ENCODE measurements around the gene KCNT2. TPM values are rescaled to one million over a fixed set of nuclear protein-coding genes. Genes with fewer than 3 reads are reported as not detected.

KCNT2 gene
- total and polyA plus RNA-seq, 4 donors, result 1.7 to 11.2 (median 6.8) TPM

DNA sequence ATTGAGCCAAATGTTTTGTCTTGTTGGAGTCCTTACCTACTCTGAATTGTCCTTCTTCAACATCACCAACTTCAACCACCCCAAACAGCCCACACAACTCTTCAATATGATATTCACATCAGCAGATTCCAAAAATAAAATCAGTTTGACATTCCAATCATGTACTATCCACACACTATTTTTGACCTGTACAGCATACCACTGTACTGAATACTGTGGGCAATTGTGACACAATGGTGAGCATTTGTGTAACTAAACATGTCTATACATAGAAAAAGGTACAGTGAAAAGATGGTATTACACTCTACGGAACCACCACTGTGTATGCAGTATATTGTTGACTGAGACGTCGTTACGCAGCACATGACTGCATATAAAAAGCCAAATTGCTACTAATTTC, 223.1 kb downstream of the KCNT2 start (continued):
- TF ChIP-seq CTCF (IDR thresholded peaks at IDR 0.05; ENCODE audit: low read depth, low read length, missing input control) (no peak), SP1 (IDR thresholded peaks at IDR 0.05) (no peak)
- TF ChIP-seq, protein P1, sequence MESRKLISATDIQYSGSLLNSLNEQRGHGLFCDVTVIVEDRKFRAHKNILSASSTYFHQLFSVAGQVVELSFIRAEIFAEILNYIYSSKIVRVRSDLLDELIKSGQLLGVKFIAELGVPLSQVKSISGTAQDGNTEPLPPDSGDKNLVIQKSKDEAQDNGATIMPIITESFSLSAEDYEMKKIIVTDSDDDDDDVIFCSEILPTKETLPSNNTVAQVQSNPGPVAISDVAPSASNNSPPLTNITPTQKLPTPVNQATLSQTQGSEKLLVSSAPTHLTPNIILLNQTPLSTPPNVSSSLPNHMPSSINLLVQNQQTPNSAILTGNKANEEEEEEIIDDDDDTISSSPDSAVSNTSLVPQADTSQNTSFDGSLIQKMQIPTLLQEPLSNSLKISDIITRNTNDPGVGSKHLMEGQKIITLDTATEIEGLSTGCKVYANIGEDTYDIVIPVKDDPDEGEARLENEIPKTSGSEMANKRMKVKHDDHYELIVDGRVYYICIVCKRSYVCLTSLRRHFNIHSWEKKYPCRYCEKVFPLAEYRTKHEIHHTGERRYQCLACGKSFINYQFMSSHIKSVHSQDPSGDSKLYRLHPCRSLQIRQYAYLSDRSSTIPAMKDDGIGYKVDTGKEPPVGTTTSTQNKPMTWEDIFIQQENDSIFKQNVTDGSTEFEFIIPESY (IDR thresholded peaks at IDR 0.05), result no peak

GRCh38 chr1:196382383-196382782, 225.9 kb downstream of the KCNT2 start:
- H3K4me3 ChIP-seq (ENCODE audit: low read depth in 1 of 3, low read length in 3 of 3), result no peak overlapping the region

More at GRCh38 chr1:196382383-196382782, 225.9 kb downstream of the KCNT2 start:
- Histone ChIP-seq H3K9ac (ENCODE audit: low read depth in 1 of 2, low read length in 2 of 2) (no peak overlapping the region), H3K27me3 (ENCODE audit: control insufficient read depth in 4 of 4, insufficient read depth in 4 of 4, low read length in 3 of 4) (no peaks in the 10 kb centered on the region), H3K36me3 (ENCODE audit: control insufficient read depth in 4 of 4, insufficient read depth in 3 of 4, low read depth in 1 of 4, low read length in 3 of 4) (no peaks in the 10 kb centered on the region), H3K4me1 (ENCODE audit: control insufficient read depth in 4 of 4, insufficient read depth in 4 of 4, low read length in 3 of 4) (no peaks in the 10 kb centered on the region), H3K27ac (ENCODE audit: low read depth in 1 of 2, low read length in 2 of 2) (no peak overlapping the region), H3K9me3 (ENCODE audit: control insufficient read depth in 4 of 4, low read length in 3 of 4) (no peaks in the 10 kb centered on the region)
- no peak for DNase-seq (ENCODE audit: low spot score)
- WGBS, result 89% methylated on average over 6 of the region's 6 CpGs
- no peak for TF ChIP-seq JUND (IDR thresholded peaks at IDR 0.05)
- TF ChIP-seq RAD21 (IDR thresholded peaks at IDR 0.05), result no peak
- TF ChIP-seq, protein P2, sequence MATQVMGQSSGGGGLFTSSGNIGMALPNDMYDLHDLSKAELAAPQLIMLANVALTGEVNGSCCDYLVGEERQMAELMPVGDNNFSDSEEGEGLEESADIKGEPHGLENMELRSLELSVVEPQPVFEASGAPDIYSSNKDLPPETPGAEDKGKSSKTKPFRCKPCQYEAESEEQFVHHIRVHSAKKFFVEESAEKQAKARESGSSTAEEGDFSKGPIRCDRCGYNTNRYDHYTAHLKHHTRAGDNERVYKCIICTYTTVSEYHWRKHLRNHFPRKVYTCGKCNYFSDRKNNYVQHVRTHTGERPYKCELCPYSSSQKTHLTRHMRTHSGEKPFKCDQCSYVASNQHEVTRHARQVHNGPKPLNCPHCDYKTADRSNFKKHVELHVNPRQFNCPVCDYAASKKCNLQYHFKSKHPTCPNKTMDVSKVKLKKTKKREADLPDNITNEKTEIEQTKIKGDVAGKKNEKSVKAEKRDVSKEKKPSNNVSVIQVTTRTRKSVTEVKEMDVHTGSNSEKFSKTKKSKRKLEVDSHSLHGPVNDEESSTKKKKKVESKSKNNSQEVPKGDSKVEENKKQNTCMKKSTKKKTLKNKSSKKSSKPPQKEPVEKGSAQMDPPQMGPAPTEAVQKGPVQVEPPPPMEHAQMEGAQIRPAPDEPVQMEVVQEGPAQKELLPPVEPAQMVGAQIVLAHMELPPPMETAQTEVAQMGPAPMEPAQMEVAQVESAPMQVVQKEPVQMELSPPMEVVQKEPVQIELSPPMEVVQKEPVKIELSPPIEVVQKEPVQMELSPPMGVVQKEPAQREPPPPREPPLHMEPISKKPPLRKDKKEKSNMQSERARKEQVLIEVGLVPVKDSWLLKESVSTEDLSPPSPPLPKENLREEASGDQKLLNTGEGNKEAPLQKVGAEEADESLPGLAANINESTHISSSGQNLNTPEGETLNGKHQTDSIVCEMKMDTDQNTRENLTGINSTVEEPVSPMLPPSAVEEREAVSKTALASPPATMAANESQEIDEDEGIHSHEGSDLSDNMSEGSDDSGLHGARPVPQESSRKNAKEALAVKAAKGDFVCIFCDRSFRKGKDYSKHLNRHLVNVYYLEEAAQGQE (IDR thresholded peaks at IDR 0.05), result no peak
- no peak for TF ChIP-seq CTCF (IDR thresholded peaks at IDR 0.05; ENCODE audit: low read depth, low read length, missing input control)
- no peak for TF ChIP-seq HNF4A (conservative IDR thresholded peaks at IDR 0.05)
- no peak for TF ChIP-seq FOXA2 (IDR thresholded peaks at IDR 0.05)
- TF ChIP-seq, protein P3, sequence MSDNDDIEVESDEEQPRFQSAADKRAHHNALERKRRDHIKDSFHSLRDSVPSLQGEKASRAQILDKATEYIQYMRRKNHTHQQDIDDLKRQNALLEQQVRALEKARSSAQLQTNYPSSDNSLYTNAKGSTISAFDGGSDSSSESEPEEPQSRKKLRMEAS (IDR thresholded peaks at IDR 0.05), result no peak
- TF ChIP-seq RXRA (IDR thresholded peaks at IDR 0.05), result no peak
- TF ChIP-seq TAF1 (conservative IDR thresholded peaks at IDR 0.05), result no peak
- TF ChIP-seq SP1 (IDR thresholded peaks at IDR 0.05), result no peak
- TF ChIP-seq GABPA (IDR thresholded peaks at IDR 0.05 in 1 of 2, conservative IDR thresholded peaks at IDR 0.05 in 1 of 2), result no peak

All from liver (tissue), 9 donors.